Dendritic cell treated with granulocyte-macrophage colony-stimulating factor and Interleukin-4, amounts not matched to agents 40 ng/mL and 50 ng/mL, for 4 days (primary cell): Measurements from ENCODE around the gene KXD1.

Experiments
- H3K27ac Mint-ChIP-seq: one replicate; pipeline ENCODE4 v1.8.0; 2022; ENCODE audit warnings: mild to moderate bottlenecking, mixed read lengths
- H3K27me3 Mint-ChIP-seq: one replicate; pipeline ENCODE4 v1.8.0; 2022; ENCODE audit warnings: mild to moderate bottlenecking, mixed read lengths
- H3K36me3 Mint-ChIP-seq: one replicate; pipeline ENCODE4 v1.8.0; 2022; ENCODE audit warnings: low read depth, mixed read lengths
- H3K4me1 Mint-ChIP-seq: one replicate; pipeline ENCODE4 v1.8.0; 2022; ENCODE audit warnings: low read depth, mixed read lengths
- H3K4me3 Mint-ChIP-seq: one replicate; pipeline ENCODE4 v1.8.0; 2022; ENCODE audit warnings: mild to moderate bottlenecking, moderate library complexity, mixed read lengths
- H3K9me3 Mint-ChIP-seq: one replicate; pipeline ENCODE4 v1.8.0; 2022; ENCODE audit warnings: mixed read lengths
- intact Hi-C: fragments of 100-400 bp; cut with micrococcal nuclease; formaldehyde crosslinking; loops from one replicate; pipeline ENCODE4 v1.15.0; 2022

The KXD1 gene

GRCh38 chr19:18612051-18612771 is 54.5 kb downstream of the KXD1 start:
- H3K9me3 Mint-ChIP-seq, result no peaks in the 10 kb centered on the region
- H3K27me3 Mint-ChIP-seq, result peaks cover 96% of the 10 kb centered on the region
- intact Hi-C loops, result no loop called here
- H3K36me3 Mint-ChIP-seq, result no peaks in the 10 kb centered on the region
- H3K27ac Mint-ChIP-seq, result no peak overlapping the region
- H3K4me3 Mint-ChIP-seq, result no peak overlapping the region
- H3K4me1 Mint-ChIP-seq, result peaks cover 29% of the 10 kb centered on the region

DNA sequence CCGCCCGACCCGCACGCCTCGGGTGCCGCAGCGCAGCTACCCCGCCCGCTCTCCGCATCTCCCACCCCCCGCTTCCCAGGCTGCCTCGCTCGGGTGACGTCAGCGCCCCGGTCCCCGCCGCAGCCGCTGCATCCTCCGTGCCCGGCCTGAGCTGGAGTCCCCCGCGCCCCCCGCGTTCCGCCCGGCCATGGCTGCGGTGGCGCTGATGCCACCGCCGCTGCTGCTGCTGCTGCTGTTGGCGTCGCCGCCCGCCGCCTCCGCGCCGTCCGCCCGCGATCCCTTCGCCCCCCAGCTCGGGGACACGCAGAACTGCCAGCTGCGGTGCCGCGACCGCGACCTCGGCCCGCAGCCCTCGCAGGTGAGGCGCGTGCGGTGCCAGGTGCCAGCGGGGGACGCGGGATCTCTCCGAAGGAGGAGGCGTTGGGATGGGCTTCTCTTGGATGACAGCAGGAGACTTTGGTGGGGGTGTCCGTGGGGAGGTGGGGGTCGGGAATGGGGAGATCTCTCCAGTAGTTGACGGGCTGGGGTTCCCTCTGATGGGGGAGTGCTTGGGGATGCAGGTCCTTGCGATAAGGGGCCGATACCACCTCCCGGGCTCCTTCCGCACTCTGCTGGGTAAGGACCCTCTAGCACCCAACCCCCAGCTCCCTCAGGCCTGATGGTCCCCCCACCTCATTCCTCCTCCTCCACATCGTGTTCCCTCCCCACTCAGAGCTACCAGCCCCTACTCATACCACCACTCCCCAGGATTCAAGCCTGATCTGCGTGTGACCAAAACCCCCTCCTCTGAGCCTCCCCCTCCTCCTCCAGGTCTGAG is 55.3 kb downstream of the KXD1 start, which contains the start of gene TMEM59L:
TSS of gene TMEM59L (plus strand) at position 99 of the 817 bp plus-strand sequence. CDS start at position 188, 89 bp downstream.
- Mint-ChIP-seq H3K27ac (no peak within 1 kb of the TSS), H3K36me3 (no peaks in the 10 kb centered on the region), H3K9me3 (no peaks in the 10 kb centered on the region), H3K4me1 (peaks cover 21% of the 10 kb centered on the region), H3K27me3 (peaks cover 96% of the 10 kb centered on the region), H3K4me3 (no peak within 1 kb of the TSS)
- intact Hi-C loops, result no loop called here

GRCh38 chr19:18613589-18614234 is 56.0 kb downstream of the KXD1 start:
- Mint-ChIP-seq H3K4me1 (peaks cover 21% of the 10 kb centered on the region), H3K4me3 (no peak overlapping the region), H3K27me3 (peaks cover 89% of the 10 kb centered on the region), H3K27ac (no peak overlapping the region), H3K9me3 (no peaks in the 10 kb centered on the region), H3K36me3 (no peaks in the 10 kb centered on the region)
- intact Hi-C loops, result no loop called here

DNA sequence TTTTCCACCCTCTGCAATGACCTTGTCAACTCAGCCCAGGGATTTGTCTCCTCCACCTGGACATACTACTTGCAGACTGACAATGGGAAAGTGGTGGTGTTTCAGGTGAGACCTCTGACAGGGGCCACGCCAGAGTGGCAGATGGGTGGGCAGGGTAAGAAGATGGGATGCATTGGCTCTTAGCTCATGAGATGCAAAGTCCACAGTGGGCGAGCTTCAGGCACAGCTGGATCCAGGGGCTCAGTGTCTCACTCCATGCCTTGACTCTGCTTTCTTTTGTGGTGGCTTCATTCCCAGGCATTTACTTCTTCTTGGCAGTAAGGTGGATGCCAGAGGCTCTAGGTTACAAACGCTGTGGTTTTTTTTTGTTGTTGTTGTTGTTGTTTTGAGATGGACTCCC is 58.4 kb downstream of the KXD1 start:
- H3K36me3 Mint-ChIP-seq, result no peaks in the 10 kb centered on the region
- peaks cover 84% of the 10 kb centered on the region for H3K27me3 Mint-ChIP-seq
- H3K4me1 Mint-ChIP-seq, result peaks cover 19% of the 10 kb centered on the region
- no peaks in the 10 kb centered on the region for H3K9me3 Mint-ChIP-seq
- intact Hi-C loops, result no loop called here
- no peak overlapping the region for H3K27ac Mint-ChIP-seq
- no peak overlapping the region for H3K4me3 Mint-ChIP-seq

DNA sequence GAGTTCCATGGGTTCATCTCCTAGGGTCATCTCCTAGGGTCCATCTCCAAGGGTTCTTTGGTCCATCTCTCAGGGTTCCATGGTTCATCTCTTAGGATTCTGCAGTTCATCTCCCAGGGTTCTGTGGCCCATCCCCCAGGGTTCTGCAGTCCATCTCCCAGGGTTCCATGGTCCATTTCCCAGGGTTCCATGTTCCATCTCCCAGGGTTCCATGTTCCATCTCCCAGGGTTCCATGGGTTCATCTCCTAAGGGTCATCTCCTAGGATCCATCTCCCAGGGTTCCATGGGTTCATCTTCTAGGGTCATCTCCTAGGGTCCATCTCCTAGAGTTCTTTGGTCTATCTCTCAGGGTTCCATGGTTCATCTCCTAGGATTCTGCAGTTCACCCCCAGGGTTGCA is 59.9 kb downstream of the KXD1 start:
- intact Hi-C loops, result no loop called here
- Mint-ChIP-seq H3K4me1 (peaks cover 9% of the 10 kb centered on the region), H3K27ac (no peak overlapping the region), H3K4me3 (no peak overlapping the region), H3K9me3 (no peaks in the 10 kb centered on the region), H3K27me3 (peaks cover 76% of the 10 kb centered on the region), H3K36me3 (no peaks in the 10 kb centered on the region)

GRCh38 chr19:18618236-18618635 is 60.6 kb downstream of the KXD1 start:
- intact Hi-C loops, result no loop called here
- no peak overlapping the region for H3K27ac Mint-ChIP-seq
- H3K9me3 Mint-ChIP-seq, result no peaks in the 10 kb centered on the region
- H3K4me3 Mint-ChIP-seq, result no peak overlapping the region
- H3K36me3 Mint-ChIP-seq, result no peaks in the 10 kb centered on the region
- peaks cover 77% of the 10 kb centered on the region for H3K27me3 Mint-ChIP-seq
- peaks cover 5% of the 10 kb centered on the region for H3K4me1 Mint-ChIP-seq
